Loucy (cell line): ENCODE results near the gene ELMO1.

ENCODE experiments used
- H2AFZ ChIP-seq: fragments of 200-600 bp; sonication (generic); 2 replicates; pipeline ENCODE4 v1.6.0; 2016; ENCODE audit warnings: antibody characterized with exemption, mild to moderate bottlenecking, low read length, moderate library complexity
- H3F3A ChIP-seq: fragments of 200-600 bp; 2 replicates; pipeline ENCODE4 v1.6.0; 2016; ENCODE audit warnings: antibody characterized with exemption, low read depth, mild to moderate bottlenecking
- H3K27me3 ChIP-seq: fragments of 200-600 bp; sonication (generic); 2 replicates; pipeline ENCODE4 v1.6.1; 2014; ENCODE audit warnings: low read length, mild to moderate bottlenecking; ENCODE audit not compliant: insufficient read depth, poor library complexity, severe bottlenecking
- H3K36me3 ChIP-seq: fragments of 200-600 bp; sonication (generic); 2 replicates; pipeline ENCODE4 v1.6.1; 2016; ENCODE audit warnings: low read length; ENCODE audit not compliant: insufficient read depth
- H3K4me1 ChIP-seq: fragments of 200-600 bp; sonication (generic); 2 replicates; pipeline ENCODE4 v1.5.1; 2014; ENCODE audit warnings: low read length, mild to moderate bottlenecking; ENCODE audit not compliant: insufficient read depth, poor library complexity, severe bottlenecking
- H3K4me2 ChIP-seq: fragments of 200-600 bp; sonication (generic); 2 replicates; pipeline ENCODE4 v1.6.0; 2014; ENCODE audit warnings: antibody characterized with exemption, low read length, low read depth, mild to moderate bottlenecking; ENCODE audit not compliant: poor library complexity, severe bottlenecking
- H3K4me3 ChIP-seq: fragments of 200-600 bp; sonication (generic); 2 replicates; pipeline ENCODE4 v1.5.1; 2014; ENCODE audit warnings: low read length, mild to moderate bottlenecking, mixed read lengths; ENCODE audit not compliant: poor library complexity, severe bottlenecking
- H3K79me2 ChIP-seq: fragments of 200-600 bp; sonication (generic); 2 replicates; pipeline ENCODE4 v1.6.1; 2014; ENCODE audit warnings: low read length; ENCODE audit not compliant: insufficient read depth
- H3K9ac ChIP-seq: fragments of 200-600 bp; sonication (generic); 2 replicates; pipeline ENCODE4 v1.6.0; 2014; ENCODE audit warnings: mild to moderate bottlenecking, low read depth, low read length, moderate library complexity; ENCODE audit not compliant: poor library complexity, severe bottlenecking
- H3K9me2 ChIP-seq: fragments of 200-600 bp; sonication (generic); replicated peaks from 2 replicates; pipeline ENCODE4 v1.6.1; 2016; ENCODE audit warnings: low read depth, low read length, mixed read lengths
- H3K9me3 ChIP-seq: fragments of 200-600 bp; sonication (generic); 2 replicates; pipeline ENCODE4 v1.6.1; 2014; ENCODE audit warnings: mild to moderate bottlenecking, antibody characterized with exemption, low read length, low read depth; ENCODE audit not compliant: insufficient read depth
- H4K20me1 ChIP-seq: fragments of 200-600 bp; sonication (generic); 2 replicates; pipeline ENCODE4 v1.6.0; 2014; ENCODE audit warnings: antibody characterized with exemption, low read length, mild to moderate bottlenecking; ENCODE audit not compliant: insufficient read depth, poor library complexity, severe bottlenecking
- CTCF ChIP-seq: fragments of 200-600 bp; sonication (generic); conservative IDR thresholded peaks from 2 replicates; pipeline ENCODE4 v1.5.1; 2014; ENCODE audit warnings: mild to moderate bottlenecking, antibody characterized with exemption, low read length
- EZH2phosphoT487 ChIP-seq: fragments of 200-600 bp; IDR thresholded peaks from 2 replicates; pipeline ENCODE4 v1.6.1; 2018; ENCODE audit warnings: antibody characterized with exemption, mild to moderate bottlenecking, moderate library complexity, borderline replicate concordance

Gene ELMO1

GRCh38 chr7:37352974-37353948 is 95.4 kb downstream of the ELMO1 start:
- Histone ChIP-seq H2AFZ (peak overlapping the region; percentile 79), H3K4me1 (peaks cover 82% of the 10 kb centered on the region), H3K79me2 (peaks cover 38% of the 10 kb centered on the region), H3K27me3 (no peaks in the 10 kb centered on the region), H3K4me3 (peak overlapping the region; percentile 81), H3F3A (peaks cover 17% of the 10 kb centered on the region), H3K9ac (peak overlapping the region; percentile 72), H3K4me2 (peak overlapping the region; percentile 80), H4K20me1 (peaks cover 11% of the 10 kb centered on the region), H3K9me2 (no peaks in the 10 kb centered on the region), H3K36me3 (no peaks in the 10 kb centered on the region), H3K9me3 (no peaks in the 10 kb centered on the region)
- TF ChIP-seq CTCF: peak; percentile 99
- TF ChIP-seq EZH2phosphoT487: no peak

GRCh38 chr7:37352251-37352880 is 96.3 kb downstream of the ELMO1 start:
- Histone ChIP-seq H2AFZ (no peak overlapping the region), H3K4me2 (peak overlapping the region; percentile 80)
- no peak for TF ChIP-seq EZH2phosphoT487
- TF ChIP-seq CTCF: no peak

DNA sequence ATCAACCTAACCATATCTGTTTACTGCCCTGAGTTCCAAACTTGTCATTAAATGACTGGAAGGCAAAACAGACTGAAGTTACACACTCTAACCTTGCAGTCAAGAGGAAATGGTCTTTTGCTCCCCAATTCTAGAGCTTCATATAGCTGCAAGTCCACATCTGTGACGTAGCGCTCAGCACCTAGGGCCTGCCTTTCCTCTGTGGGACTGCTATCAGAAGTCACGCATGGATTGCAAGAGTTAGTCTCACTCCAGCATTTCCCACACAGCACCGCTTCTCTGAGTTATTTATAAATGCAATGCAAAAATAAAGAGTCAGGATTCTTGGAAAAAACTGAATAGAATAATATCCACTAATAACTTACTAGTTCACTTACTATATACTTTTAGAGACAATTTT is 96.9 kb downstream of the ELMO1 start:
- Histone ChIP-seq H3K4me2 (peak overlapping the region; percentile 80), H3F3A (peaks cover 8% of the 10 kb centered on the region; the same call in 1 of the 2 replicates), H3K4me1 (peaks cover 78% of the 10 kb centered on the region), H4K20me1 (peaks cover 11% of the 10 kb centered on the region), H3K4me3 (peak overlapping the region; percentile 81), H2AFZ (no peak overlapping the region), H3K9ac (peak overlapping the region; percentile 72), H3K36me3 (no peaks in the 10 kb centered on the region), H3K27me3 (no peaks in the 10 kb centered on the region), H3K79me2 (peaks cover 51% of the 10 kb centered on the region), H3K9me2 (no peaks in the 10 kb centered on the region), H3K9me3 (no peaks in the 10 kb centered on the region)
- TF ChIP-seq CTCF (no peak), EZH2phosphoT487 (no peak)

More at GRCh38 chr7:37352251-37352880, 96.3 kb downstream of the ELMO1 start:
- Histone ChIP-seq H4K20me1 (peaks cover 11% of the 10 kb centered on the region), H3K9ac (peak overlapping the region; percentile 72), H3K9me2 (no peaks in the 10 kb centered on the region), H3K9me3 (no peaks in the 10 kb centered on the region), H3K27me3 (no peaks in the 10 kb centered on the region), H3K4me3 (peak overlapping the region; percentile 81), H3K4me1 (peaks cover 80% of the 10 kb centered on the region), H3F3A (peaks cover 8% of the 10 kb centered on the region; the same call in 1 of the 2 replicates), H3K36me3 (no peaks in the 10 kb centered on the region), H3K79me2 (peaks cover 45% of the 10 kb centered on the region)
